Astrocyte of the cerebellum (primary cell): ENCODE data around the gene GSS.

ENCODE experiments used
- DNase-seq: peaks from one replicate; pipeline ENCODE4 v3.0.0-alpha.2; 2011; ENCODE audit warnings: low read depth
- H3K4me3 ChIP-seq: 2 replicates; pipeline ENCODE4 v1.5.1; 2011; ENCODE audit warnings: mild to moderate bottlenecking, low read depth, low read length, moderate library complexity
- in situ Hi-C: cut with HindIII; loops from 2 replicates; pipeline ENCODE4 v1.10.0; 2017; ENCODE audit warnings: low sequenced_read_pairs
- TF ChIP-seq, protein P1 (sequence below): IDR thresholded peaks from 2 replicates; pipeline ENCODE4 v1.5.1; 2012; ENCODE audit warnings: low read length, low read depth, moderate library complexity, mild to moderate bottlenecking; ENCODE audit errors: missing control alignments

Gene GSS

DNA sequence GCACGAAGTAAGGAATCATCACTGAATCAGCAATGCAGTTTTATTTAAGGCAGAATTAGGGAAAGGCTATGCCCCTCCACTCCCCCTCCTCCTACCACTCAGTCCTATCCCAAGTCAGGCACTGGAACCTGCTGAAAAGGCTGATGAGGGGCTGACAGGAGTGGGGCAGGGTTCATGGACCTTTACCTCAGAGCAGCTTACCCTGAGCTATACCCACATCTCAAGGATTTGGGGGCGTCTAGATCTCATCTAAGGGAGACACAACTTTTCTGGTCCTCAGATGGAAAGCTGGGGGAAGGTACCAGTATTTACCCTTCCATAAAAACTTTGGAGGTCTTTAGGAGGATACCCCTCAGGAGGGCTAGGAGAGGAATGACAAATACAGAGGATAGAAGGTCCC lies 27.2 kb downstream of the GSS start:
- no peak overlapping the region for H3K4me3 ChIP-seq
- no peak for DNase-seq
- in situ Hi-C loops: no loop called here
- TF ChIP-seq, protein P1, sequence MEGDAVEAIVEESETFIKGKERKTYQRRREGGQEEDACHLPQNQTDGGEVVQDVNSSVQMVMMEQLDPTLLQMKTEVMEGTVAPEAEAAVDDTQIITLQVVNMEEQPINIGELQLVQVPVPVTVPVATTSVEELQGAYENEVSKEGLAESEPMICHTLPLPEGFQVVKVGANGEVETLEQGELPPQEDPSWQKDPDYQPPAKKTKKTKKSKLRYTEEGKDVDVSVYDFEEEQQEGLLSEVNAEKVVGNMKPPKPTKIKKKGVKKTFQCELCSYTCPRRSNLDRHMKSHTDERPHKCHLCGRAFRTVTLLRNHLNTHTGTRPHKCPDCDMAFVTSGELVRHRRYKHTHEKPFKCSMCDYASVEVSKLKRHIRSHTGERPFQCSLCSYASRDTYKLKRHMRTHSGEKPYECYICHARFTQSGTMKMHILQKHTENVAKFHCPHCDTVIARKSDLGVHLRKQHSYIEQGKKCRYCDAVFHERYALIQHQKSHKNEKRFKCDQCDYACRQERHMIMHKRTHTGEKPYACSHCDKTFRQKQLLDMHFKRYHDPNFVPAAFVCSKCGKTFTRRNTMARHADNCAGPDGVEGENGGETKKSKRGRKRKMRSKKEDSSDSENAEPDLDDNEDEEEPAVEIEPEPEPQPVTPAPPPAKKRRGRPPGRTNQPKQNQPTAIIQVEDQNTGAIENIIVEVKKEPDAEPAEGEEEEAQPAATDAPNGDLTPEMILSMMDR: no peak

GRCh38 chr20:34927736-34928135 lies 27.9 kb downstream of the GSS start:
- in situ Hi-C loops: no loop called here
- TF ChIP-seq, protein P1: no peak
- no peak overlapping the region for H3K4me3 ChIP-seq
- no peak for DNase-seq

DNA sequence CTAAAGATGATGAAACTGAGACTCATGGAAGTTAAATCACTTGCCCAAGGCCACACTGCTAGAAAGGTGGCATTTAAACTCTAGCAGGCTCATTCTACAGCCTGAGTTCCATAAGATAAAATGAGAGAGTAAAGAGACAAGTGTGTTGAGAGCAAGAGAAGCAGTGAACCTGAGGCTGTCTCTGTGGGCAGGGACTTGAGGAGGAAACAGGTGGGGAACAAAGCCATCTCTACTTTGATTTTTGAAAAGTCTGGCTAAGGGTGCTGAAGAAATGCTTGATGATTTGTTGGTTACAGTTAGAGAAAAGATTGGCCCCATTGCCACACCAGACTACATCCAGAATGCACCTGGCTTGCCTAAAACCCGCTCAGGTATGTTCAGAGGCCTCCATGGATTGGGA lies 29.0 kb downstream of the GSS start:
- DNase-seq: no peak
- in situ Hi-C loops: no loop called here
- H3K4me3 ChIP-seq: no peak overlapping the region
- TF ChIP-seq, protein P1: no peak

GRCh38 chr20:34925981-34926380 lies 29.6 kb downstream of the GSS start:
- no peak for DNase-seq
- in situ Hi-C loops: no loop called here
- H3K4me3 ChIP-seq: no peak overlapping the region
- TF ChIP-seq, protein P1: no peak

GRCh38 chr20:34925341-34925740 lies 30.3 kb downstream of the GSS start:
- in situ Hi-C loops: no loop called here
- H3K4me3 ChIP-seq: no peak overlapping the region
- DNase-seq: no peak
- TF ChIP-seq, protein P1: no peak

GRCh38 chr20:34923414-34923813 lies 32.2 kb downstream of the GSS start:
- DNase-seq: no peak
- in situ Hi-C loops: loop anchor here (5.0 kb wide), 1 partner anchor 61 kb away; no protein-coding TSS in a partner anchor

More at GRCh38 chr20:34923414-34923813, 32.2 kb downstream of the GSS start:
- no peak overlapping the region for H3K4me3 ChIP-seq
- TF ChIP-seq, protein P1: no peak
